Adipose tissue (tissue), 3 donors: ENCODE measurements around the gene ODF4. TPM values are rescaled to one million over a fixed set of nuclear protein-coding genes. Genes with fewer than 3 reads are reported as not detected.
"Not testable (repeated sequence)": the region's sequence is repeated elsewhere in the genome, so short reads cannot be mapped to it uniquely, and the experiment has no call there.

Source experiments
- H3K27ac ChIP-seq: one replicate; pipeline ENCODE4 v1.5.1; 2013; ENCODE audit warnings: low read depth, low read length
- WGBS, 3 donors: extraction: QIAGEN DNeasy Blood & Tissue Kit; methylation state at CpG; one replicate each; pipeline ENCODE4 v1.1.7; 2013; 5-methylcytosine and 5-hydroxymethylcytosine counted together
- polyA plus RNA-seq, 3 donors: library from polyadenylated mRNA; stranded (reverse); fragments of 200-250 nt; gene quantifications; one replicate each; pipeline ENCODE4 v1.2.3, GENCODE V29; 2013
- donor health status: healthy with polysubstance abuse.
- donor health status: Bipolar disorder and iron deficiency.
- donor health status: healthy.

ODF4 gene
- polyA plus RNA-seq, 3 donors, result not detected

DNA sequence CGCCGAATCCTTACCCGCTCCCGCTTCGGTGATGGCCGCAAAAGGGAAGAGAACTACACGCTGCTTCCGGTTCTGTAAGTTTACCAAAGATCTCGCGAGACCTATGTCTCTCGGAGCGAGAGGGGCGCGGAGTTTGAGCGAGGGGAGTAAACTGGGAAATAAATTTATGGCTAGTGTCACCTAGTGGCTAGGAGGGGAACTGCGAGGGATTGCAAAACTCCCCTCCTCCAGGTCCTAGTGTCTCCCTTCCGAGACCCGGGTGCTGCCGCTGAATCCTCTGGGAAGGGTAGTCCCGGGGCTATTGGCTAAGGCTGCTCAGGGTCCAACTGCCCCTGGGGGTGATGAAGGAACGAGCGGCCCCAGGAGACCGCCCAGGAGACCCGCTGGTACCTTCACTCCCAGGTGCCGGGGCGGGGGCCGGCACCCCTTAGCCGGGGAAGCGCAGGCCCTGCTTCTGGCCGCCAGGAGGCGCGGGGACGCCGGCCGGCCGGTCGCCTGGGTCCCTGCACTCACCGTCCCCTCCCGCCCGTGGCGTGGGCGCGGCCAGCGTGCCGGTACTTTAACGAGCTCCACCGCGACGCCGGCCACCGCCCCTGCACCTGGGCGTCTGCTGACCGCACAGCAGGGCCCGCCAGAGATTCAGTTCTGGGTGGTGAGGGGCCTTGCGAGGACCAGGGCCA, 43.6 kb downstream of the ODF4 start, which contains the start of gene RPL26:
RPL26 (minus strand) TSS at position 51 of the 680 bp plus-strand sequence. CDS start 883 bp downstream, outside the sequence.
- 0 to 1% (median 1%) methylated on average over 55 of the region's 55 CpGs for WGBS, 3 donors
- H3K27ac ChIP-seq, result peak within 1 kb of the TSS; percentile 56

DNA sequence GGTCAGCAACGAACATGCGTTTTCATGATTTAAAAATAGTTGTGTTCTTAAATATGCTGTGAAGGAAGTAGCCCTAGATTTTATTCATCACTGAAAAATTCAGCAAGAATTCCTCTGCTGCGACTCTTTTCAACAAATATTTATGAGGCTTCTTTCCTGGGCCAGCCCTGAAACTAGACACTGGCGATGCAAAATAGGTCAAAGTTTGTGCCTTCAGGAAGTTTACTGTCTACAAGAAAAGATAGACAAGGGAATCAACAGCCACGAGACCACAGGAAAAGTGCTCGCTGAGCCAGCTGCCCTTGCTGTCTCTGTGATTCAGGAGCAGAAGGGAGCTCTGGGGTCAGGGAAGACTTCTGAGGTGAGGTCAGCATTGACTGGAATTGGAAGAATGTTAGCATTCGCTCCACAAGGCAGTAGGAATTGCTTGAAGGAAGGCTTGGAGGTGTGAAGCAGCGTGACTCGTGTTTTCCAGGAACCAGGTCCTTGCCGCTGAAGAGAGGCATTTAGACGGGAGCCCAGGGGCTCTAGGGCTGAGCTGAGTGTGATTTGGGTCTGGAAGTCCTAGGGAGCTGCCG, 45.2 kb downstream of the ODF4 start:
- H3K27ac ChIP-seq, result no peak overlapping the region
- 56 to 85% (median 70%) methylated on average over 12 of the region's 12 CpGs for WGBS, 3 donors

DNA sequence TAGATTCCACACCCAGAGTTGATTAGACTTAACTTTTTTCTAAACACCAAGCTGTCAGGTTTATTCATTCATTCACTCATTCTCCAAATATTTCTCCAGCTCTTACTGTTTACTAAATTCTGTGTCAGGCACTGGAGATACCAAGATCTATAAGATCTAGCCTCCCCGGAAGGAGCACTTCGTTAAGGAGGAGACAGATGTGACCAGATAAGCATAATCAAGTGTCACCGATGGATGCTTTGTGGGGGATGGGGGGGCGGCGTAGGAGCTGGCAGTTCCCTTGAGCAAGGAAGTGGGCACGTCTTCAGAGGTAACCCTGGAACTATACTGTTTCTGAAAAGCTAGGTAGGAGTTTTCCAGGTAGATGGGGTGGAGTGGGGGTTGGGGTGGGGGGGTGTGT, 47.2 kb downstream of the ODF4 start:
- WGBS, 3 donors, result 69 to 79% (median 75%) methylated on average over 6 of the region's 6 CpGs
- H3K27ac ChIP-seq, result no peak overlapping the region

DNA sequence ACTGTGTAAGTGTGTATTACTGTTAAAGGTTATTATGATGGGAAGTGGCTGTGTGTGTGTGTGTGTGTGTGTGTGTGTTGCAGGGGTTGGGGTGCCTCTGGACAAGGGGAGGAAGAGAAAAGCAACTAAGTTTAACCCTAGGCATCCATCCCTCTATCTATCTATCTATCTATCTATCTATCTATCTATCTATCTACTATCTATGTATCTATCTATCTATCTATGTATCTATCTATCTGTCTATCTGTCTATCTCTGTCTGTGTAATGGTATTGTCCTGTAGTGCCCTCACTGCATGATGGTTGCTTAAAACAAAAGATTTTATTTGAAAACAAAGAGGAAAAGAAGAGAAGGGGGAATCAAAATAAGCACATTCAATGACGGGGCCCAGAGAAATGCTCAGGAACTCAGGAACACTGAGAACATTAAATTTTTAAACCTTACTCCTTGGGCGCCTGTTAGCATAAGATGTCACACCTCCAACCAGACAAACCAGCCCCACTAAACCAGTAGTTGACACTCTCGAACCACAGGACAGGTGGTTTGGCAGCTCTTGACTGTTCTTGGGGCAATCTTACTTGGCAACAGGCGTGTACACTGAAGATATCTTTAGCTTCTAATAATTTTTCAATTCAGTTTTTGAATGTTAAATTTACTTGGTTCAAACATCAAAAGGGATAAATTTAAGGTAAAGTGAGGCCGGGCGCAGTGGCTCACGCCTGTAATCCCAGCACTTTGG, 48.4 kb downstream of the ODF4 start:
- 89 to 91% (median 90%) methylated on average over 7 of the region's 7 CpGs for WGBS, 3 donors
- no peak overlapping the region for H3K27ac ChIP-seq

DNA sequence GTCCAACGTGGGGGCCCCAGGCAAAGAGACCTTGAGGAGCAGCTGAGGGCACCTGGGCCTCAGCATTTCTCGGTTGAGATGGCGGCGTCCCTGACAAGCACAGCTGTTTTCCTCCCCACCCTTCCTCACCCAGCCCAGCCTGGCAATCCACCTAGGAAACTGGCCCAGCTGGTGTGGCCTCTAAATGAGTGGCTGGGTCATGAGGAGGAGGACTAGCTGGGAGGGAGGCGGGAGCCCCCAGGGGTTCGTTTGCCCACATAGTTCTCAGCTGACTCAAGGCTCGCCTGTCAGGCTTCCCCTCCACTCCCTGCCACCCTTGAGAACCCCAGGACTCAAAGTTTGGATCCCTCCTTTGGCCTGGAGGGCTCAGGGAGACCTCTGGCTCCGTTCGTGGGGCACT, 52.1 kb downstream of the ODF4 start:
- H3K27ac ChIP-seq, result no peak overlapping the region
- WGBS, 3 donors, result 25 to 54% (median 44%) methylated on average over 9 of the region's 9 CpGs

DNA sequence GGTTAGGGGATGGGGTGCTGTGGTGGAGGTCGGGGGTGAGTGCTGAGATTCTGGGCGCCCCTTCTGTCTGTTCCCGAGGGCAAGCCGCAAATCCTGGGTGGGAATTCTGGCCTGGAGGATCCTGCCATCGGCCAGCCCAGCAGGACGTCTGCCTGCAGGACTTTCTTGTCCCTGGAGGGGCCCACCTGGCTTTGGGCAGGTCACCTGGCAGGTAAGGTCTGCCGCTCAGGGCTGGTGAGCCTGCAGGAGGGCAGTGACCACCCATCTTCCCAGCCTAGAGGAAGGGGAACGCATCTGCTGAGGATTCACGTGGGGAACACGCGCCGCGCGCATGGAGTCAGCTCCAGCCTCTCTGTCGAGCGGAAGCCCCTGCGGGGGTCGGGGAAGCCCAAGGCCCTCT, 52.6 kb downstream of the ODF4 start:
- WGBS, 3 donors, result 66 to 74% (median 72%) methylated on average over 16 to 18 of the region's 18 CpGs
- H3K27ac ChIP-seq, result no peak overlapping the region

DNA sequence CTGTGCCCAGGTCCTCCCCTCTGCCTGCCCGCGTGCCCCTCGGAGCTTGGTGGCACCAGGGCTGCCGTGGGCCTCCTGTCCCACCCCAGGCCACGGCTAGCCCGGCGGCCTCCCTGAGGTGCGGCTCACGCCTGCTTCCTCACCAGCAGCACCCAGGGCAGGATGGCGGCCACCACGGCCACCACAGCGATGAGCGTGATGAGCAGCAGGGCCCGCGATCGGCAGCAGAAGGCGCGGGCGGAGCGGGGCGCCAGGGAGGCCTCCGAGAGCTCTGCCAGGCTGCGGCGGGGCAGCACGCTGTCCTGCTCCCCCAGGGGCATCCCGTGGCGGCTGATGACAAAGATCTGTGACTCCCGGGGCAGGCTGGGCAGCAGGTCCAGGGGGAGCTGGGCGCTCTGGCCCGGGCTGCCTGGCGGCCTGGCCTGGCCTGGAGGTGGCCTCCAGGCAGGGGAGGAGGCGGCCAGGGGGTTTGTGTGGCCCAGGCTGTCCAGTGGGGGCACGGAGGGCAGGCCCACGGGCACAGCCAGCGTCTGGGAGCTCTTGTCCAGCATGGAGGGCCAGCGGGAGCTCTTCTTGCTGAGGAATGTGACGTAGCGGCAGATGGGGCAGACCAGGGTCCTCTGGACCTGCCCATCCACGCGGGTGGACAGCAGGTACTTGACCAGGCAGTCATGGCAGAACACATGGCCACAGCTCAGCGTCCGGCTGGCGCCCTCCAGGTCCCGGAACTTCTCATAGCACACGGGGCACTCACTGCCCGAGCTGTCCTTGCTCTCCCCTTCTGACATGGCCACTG, 53.2 kb downstream of the ODF4 start:
- H3K27ac ChIP-seq, result no peak overlapping the region
- 79 to 88% (median 87%) methylated on average over 28 to 46 of the region's 46 CpGs for WGBS, 3 donors

DNA sequence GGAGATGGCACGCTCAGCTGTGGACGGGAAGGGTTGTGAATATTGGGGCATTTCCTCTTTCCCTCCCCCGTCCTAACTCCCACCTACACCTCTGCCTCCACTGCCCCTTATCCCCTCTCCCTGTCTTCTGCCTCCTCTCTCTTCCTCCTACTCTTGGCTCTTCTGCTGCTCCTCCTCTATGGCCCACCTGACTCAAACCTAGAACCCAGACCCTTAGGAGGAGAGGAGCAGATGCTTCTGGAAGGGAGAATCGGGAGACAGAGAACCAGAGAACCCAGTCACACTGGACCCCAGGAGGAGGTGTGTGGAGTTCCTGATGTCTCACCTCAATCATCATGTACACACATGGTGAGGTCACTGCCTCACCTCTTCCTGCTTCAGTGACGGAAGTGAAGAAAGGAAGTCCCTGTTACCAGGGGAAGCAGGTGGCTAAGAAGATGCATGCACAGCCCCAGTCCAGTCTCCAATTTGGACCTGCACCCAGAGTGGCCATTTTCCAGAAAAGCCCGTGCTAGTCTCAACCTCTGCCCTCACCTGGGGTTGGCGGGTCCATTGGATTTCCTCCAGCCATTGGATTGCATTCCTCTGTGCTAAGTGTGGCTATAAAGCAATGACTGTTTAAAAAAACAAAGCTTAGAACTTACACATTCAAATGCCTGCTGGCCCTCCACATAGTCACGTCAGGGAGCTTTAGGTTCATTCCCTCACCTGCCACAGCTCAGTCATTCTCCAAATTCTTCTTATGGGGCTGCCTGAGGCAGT, 54.0 kb downstream of the ODF4 start:
- WGBS, 3 donors, result 53 to 60% (median 55%) methylated on average over 8 of the region's 8 CpGs
- no peak overlapping the region for H3K27ac ChIP-seq

DNA sequence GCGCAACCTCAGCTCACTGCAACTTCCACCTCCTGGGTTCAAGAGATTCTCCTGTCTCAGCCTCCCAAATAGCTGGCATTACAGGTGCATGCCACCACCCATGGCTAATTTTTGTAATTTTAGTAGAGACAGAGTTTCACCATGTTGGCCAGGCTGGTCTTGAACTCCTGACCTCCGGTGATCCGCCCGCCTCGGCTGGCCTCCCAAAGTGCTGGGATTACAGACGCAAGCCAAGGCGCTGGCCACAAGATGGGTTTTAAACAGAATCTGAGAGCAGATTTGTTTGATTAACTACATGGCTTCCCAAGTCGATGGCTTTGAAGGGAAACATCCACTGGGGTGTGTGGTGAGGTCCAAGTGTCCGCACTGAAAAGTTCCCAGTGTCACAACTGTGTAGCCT, 54.9 kb downstream of the ODF4 start:
- not testable (repeated sequence) for H3K27ac ChIP-seq
- WGBS, 3 donors, result 84 to 87% (median 87%) methylated on average over 9 of the region's 9 CpGs

Other genes with a start within 250 kb of the ODF4 start
- under 1 TPM in 2 of 3 donors, not detected in 1; 0.01 to 0.18 TPM for gene ALOXE3, start 221.3 kb upstream of the ODF4 start, polyA plus RNA-seq
- gene HES7, start 215.7 kb upstream of the ODF4 start, polyA plus RNA-seq, result under 1 TPM in 2 of 3 donors, not detected in 1; 0.03 to 0.16 TPM
- 100 to 1,000 TPM in 2 of 3 donors, 10 to 100 TPM in 1; 89.7 to 239 (median 142) TPM for gene PER1, start 187.4 kb upstream of the ODF4 start, polyA plus RNA-seq
- 10 to 100 TPM; 36.0 to 52.6 (median 49.6) TPM for gene VAMP2, start 176.9 kb upstream of the ODF4 start, polyA plus RNA-seq
- gene TMEM107, start 163.5 kb upstream of the ODF4 start, polyA plus RNA-seq, result 10 to 100 TPM in 1 of 3 donors, 1 to 10 TPM in 2; 4.5 to 12.1 (median 8.6) TPM
- gene BORCS6, start 149.7 kb upstream of the ODF4 start, polyA plus RNA-seq, result 10 to 100 TPM in 1 of 3 donors, 1 to 10 TPM in 2; 3.3 to 13.9 (median 5.2) TPM
- 1 to 10 TPM in 1 of 3 donors, under 1 TPM in 2; 0.52 to 2.5 (median 0.56) TPM for gene AURKB, start 129.3 kb upstream of the ODF4 start, polyA plus RNA-seq
- gene CTC1, start 91.8 kb upstream of the ODF4 start, polyA plus RNA-seq, result 10 to 100 TPM; 10.3 to 19.8 (median 12.1) TPM
- gene PFAS, start 90.6 kb upstream of the ODF4 start, polyA plus RNA-seq, result 10 to 100 TPM in 1 of 3 donors, 1 to 10 TPM in 2; 8.2 to 20.7 (median 9.3) TPM
- gene RANGRF, start 51.2 kb upstream of the ODF4 start, polyA plus RNA-seq, result 10 to 100 TPM; 19.1 to 36.4 (median 32.4) TPM
- 1 to 10 TPM; 2.9 to 5.7 (median 3.9) TPM for gene SLC25A35, start 44.4 kb upstream of the ODF4 start, polyA plus RNA-seq
- 10 to 100 TPM in 2 of 3 donors, 1 to 10 TPM in 1; 3.2 to 66.0 (median 54.8) TPM for gene ARHGEF15, start 29.6 kb upstream of the ODF4 start, polyA plus RNA-seq
- gene RPL26, start 43.4 kb downstream of the ODF4 start, polyA plus RNA-seq, result 1,000 to 10,000 TPM; 2,554 to 5,822 (median 3,896) TPM
- under 1 TPM in 1 of 3 donors, not detected in 2; 0.03 TPM for gene RNF222, start 58.0 kb downstream of the ODF4 start, polyA plus RNA-seq
- 10 to 100 TPM; 14.8 to 68.8 (median 54.0) TPM for gene NDEL1, start 96.0 kb downstream of the ODF4 start, polyA plus RNA-seq